HepG2 (cell line): ENCODE data around the gene RHBDL1. TPM values are rescaled to one million over a fixed set of nuclear protein-coding genes. Genes with fewer than 3 reads are reported as not detected.

Experiments
- ATF5 ChIP-seq: sonication (generic); formaldehyde crosslinking; IDR thresholded peaks from 2 replicates; pipeline ENCODE4 v1.4.0; 2020; ENCODE audit warnings: mild to moderate bottlenecking, low read depth, missing genetic modification reagents
- CBX5 ChIP-seq: sonication (generic); formaldehyde crosslinking; IDR thresholded peaks from 2 replicates; pipeline ENCODE4 v1.4.0; 2020; ENCODE audit warnings: missing genetic modification reagents, borderline replicate concordance
- ELK4 ChIP-seq: sonication (generic); formaldehyde crosslinking; IDR thresholded peaks from 2 replicates; pipeline ENCODE4 v1.9.0; 2021; ENCODE audit warnings: missing genetic modification reagents, borderline replicate concordance
- FLYWCH1 ChIP-seq: sonication (generic); formaldehyde crosslinking; IDR thresholded peaks from 2 replicates; pipeline ENCODE4 v1.8.1; 2023; ENCODE audit warnings: mild to moderate bottlenecking, missing genetic modification reagents
- HNRNPL ChIP-seq: fragments of 200-400 bp; formaldehyde crosslinking; IDR thresholded peaks from 2 replicates; pipeline ENCODE4 v1.6.1; 2017; ENCODE audit warnings: mild to moderate bottlenecking, low read depth, low read length
- MEIS2 ChIP-seq: sonication (generic); formaldehyde crosslinking; IDR thresholded peaks from 2 replicates; pipeline ENCODE4 v1.9.0; 2021; ENCODE audit warnings: mild to moderate bottlenecking, missing genetic modification reagents
- SIX4 ChIP-seq: sonication (generic); formaldehyde crosslinking; IDR thresholded peaks from 2 replicates; pipeline ENCODE4 v1.4.0; 2020; ENCODE audit warnings: missing genetic modification reagents
- SUZ12 ChIP-seq: fragments of 150-350 bp; IDR thresholded peaks from 2 replicates; pipeline ENCODE4 v1.6.1; 2014; ENCODE audit warnings: low read depth, low read length
- XBP1 ChIP-seq: sonication (generic); formaldehyde crosslinking; IDR thresholded peaks from 2 replicates; pipeline ENCODE4 v1.5.0; 2020; ENCODE audit warnings: missing genetic modification reagents
- ZBTB38 ChIP-seq: sonication (generic); formaldehyde crosslinking; IDR thresholded peaks from 2 replicates; pipeline ENCODE4 v1.5.1; 2020; ENCODE audit warnings: mild to moderate bottlenecking, missing genetic modification reagents
- ZNF263 ChIP-seq: sonication (generic); formaldehyde crosslinking; IDR thresholded peaks from 2 replicates; pipeline ENCODE4 v1.4.0; 2020; ENCODE audit warnings: missing genetic modification reagents
- ZNF430 ChIP-seq: sonication (generic); formaldehyde crosslinking; IDR thresholded peaks from 2 replicates; pipeline ENCODE4 v1.9.0; 2021; ENCODE audit warnings: mild to moderate bottlenecking, missing genetic modification reagents
- ZNF543 ChIP-seq: sonication (generic); formaldehyde crosslinking; IDR thresholded peaks from 2 replicates; pipeline ENCODE4 v1.4.0; 2020; ENCODE audit warnings: mild to moderate bottlenecking, missing genetic modification reagents
- ZNF577 ChIP-seq: sonication (generic); formaldehyde crosslinking; IDR thresholded peaks from 2 replicates; pipeline ENCODE4 v1.4.0; 2020; ENCODE audit warnings: mild to moderate bottlenecking, low read depth, missing genetic modification reagents, borderline replicate concordance
- polyA plus RNA-seq, 8 experiments: library from polyadenylated mRNA; depleted of rRNA in 3 of 8; stranded (reverse) in 7 of 8; unstranded in 1 of 8; fragments of >200 nt; fragmentation: Illumina TruSeq in 4 of 8; extraction: Trizol in 4 of 8; gene quantifications; 2 replicates each; pipeline versions ENCODE4 v1.2.1 to v1.2.3, GENCODE V29; 2011 to 2016; ENCODE audit warnings: low read depth in 4 of 8, missing spikeins in 1 of 8, mixed read lengths in 1 of 8; ENCODE audit not compliant: insufficient read depth in 1 of 8
- total RNA-seq, 5 experiments: library from RNA; depleted of rRNA; stranded (reverse); fragments of >200 nt; fragmentation: Illumina TruSeq; extraction: Trizol; gene quantifications; 2 replicates each; pipeline ENCODE4 v1.2.3, GENCODE V29; 2016; ENCODE audit warnings: low read depth in 1 of 5
- TF ChIP-seq, protein P1 (sequence below): sonication (generic); formaldehyde crosslinking; IDR thresholded peaks from 2 replicates; pipeline ENCODE4 v1.9.0; 2021; ENCODE audit warnings: missing genetic modification reagents, borderline replicate concordance
- TF ChIP-seq, protein P2 (sequence below): sonication (generic); formaldehyde crosslinking; IDR thresholded peaks from 2 replicates; pipeline ENCODE4 v1.4.0; 2020; ENCODE audit warnings: missing genetic modification reagents
- TF ChIP-seq, protein P3 (sequence below): sonication (generic); formaldehyde crosslinking; IDR thresholded peaks from 2 replicates; pipeline ENCODE4 v1.5.1; 2020; ENCODE audit warnings: missing genetic modification reagents, mild to moderate bottlenecking, borderline replicate concordance
- TF ChIP-seq, protein P4 (sequence below): IDR thresholded peaks from 2 replicates; pipeline ENCODE4 v1.6.1; 2018; ENCODE audit warnings: missing genetic modification reagents

Gene RHBDL1
- total and polyA plus RNA-seq, 2 of the 13 experiments (the other 11 are each of a cell fraction or from before 2014, with no cell fraction given): 1.8 to 3.8 TPM

DNA sequence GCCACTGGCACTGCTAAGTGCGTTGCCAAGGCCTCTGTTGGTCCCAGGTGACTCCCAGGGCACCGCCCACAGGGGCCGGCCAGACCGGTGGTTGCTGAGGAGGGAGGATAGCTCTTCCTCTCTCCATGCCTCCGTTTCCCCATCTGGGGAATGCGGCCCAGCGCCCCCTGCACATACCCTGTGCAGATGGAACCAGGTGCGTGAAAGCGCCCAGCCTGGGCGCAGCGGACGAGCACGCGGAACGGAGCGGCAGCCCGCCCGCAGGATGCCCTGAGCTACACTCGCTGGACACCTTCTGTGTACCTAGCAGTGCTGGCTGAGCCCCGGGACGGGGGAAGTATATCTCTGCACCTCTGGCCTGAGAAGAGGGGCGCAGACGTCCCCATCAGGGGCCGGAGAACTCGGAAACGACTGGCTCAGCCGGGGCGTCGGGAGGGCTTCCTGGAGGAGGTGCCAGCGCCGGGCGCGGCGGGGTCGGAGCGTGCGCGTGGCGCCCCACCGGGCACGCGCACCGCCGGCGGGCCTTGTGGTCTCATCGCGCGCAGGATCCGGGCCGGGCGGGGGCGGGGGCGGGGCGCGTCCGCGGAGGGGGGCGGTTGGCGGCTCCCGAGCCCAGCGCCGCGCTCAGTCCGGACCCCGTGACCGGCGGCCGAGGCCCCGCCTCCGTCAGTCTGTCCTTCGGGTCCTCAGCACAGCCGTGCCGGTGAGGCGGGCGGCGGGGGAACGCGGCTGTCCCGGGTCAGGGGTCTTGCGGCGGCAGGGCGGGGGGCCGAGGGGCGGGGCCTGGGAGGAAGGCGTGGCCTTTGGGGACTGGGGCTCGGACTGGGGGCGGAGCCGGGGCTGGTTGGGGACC is 51.2 kb downstream of the RHBDL1 start, which contains the start of the genes CCDC78 and HAGHL (continued):
- TF ChIP-seq, protein P1, sequence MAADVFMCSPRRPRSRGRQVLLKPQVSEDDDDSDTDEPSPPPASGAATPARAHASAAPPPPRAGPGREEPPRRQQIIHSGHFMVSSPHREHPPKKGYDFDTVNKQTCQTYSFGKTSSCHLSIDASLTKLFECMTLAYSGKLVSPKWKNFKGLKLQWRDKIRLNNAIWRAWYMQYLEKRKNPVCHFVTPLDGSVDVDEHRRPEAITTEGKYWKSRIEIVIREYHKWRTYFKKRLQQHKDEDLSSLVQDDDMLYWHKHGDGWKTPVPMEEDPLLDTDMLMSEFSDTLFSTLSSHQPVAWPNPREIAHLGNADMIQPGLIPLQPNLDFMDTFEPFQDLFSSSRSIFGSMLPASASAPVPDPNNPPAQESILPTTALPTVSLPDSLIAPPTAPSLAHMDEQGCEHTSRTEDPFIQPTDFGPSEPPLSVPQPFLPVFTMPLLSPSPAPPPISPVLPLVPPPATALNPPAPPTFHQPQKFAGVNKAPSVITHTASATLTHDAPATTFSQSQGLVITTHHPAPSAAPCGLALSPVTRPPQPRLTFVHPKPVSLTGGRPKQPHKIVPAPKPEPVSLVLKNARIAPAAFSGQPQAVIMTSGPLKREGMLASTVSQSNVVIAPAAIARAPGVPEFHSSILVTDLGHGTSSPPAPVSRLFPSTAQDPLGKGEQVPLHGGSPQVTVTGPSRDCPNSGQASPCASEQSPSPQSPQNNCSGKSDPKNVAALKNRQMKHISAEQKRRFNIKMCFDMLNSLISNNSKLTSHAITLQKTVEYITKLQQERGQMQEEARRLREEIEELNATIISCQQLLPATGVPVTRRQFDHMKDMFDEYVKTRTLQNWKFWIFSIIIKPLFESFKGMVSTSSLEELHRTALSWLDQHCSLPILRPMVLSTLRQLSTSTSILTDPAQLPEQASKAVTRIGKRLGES (CRISPR knock-in tag): no peak
- TF ChIP-seq, protein P2, sequence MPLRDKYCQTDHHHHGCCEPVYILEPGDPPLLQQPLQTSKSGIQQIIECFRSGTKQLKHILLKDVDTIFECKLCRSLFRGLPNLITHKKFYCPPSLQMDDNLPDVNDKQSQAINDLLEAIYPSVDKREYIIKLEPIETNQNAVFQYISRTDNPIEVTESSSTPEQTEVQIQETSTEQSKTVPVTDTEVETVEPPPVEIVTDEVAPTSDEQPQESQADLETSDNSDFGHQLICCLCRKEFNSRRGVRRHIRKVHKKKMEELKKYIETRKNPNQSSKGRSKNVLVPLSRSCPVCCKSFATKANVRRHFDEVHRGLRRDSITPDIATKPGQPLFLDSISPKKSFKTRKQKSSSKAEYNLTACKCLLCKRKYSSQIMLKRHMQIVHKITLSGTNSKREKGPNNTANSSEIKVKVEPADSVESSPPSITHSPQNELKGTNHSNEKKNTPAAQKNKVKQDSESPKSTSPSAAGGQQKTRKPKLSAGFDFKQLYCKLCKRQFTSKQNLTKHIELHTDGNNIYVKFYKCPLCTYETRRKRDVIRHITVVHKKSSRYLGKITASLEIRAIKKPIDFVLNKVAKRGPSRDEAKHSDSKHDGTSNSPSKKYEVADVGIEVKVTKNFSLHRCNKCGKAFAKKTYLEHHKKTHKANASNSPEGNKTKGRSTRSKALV: peak; percentile 33; the same call in 1 of the 2 replicates
- TF ChIP-seq ATF5 (CRISPR knock-in tag): no peak
- TF ChIP-seq, protein P3, sequence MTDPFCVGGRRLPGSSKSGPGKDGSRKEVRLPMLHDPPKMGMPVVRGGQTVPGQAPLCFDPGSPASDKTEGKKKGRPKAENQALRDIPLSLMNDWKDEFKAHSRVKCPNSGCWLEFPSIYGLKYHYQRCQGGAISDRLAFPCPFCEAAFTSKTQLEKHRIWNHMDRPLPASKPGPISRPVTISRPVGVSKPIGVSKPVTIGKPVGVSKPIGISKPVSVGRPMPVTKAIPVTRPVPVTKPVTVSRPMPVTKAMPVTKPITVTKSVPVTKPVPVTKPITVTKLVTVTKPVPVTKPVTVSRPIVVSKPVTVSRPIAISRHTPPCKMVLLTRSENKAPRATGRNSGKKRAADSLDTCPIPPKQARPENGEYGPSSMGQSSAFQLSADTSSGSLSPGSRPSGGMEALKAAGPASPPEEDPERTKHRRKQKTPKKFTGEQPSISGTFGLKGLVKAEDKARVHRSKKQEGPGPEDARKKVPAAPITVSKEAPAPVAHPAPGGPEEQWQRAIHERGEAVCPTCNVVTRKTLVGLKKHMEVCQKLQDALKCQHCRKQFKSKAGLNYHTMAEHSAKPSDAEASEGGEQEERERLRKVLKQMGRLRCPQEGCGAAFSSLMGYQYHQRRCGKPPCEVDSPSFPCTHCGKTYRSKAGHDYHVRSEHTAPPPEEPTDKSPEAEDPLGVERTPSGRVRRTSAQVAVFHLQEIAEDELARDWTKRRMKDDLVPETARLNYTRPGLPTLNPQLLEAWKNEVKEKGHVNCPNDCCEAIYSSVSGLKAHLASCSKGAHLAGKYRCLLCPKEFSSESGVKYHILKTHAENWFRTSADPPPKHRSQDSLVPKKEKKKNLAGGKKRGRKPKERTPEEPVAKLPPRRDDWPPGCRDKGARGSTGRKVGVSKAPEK: no peak
- no peak for TF ChIP-seq ZNF543 (CRISPR knock-in tag)
- no peak for TF ChIP-seq SIX4
- TF ChIP-seq ZNF263: no peak
- TF ChIP-seq ZNF430 (CRISPR knock-in tag): no peak
- no peak for TF ChIP-seq HNRNPL
- TF ChIP-seq CBX5: no peak
- no peak for TF ChIP-seq SUZ12
- TF ChIP-seq, protein P4, sequence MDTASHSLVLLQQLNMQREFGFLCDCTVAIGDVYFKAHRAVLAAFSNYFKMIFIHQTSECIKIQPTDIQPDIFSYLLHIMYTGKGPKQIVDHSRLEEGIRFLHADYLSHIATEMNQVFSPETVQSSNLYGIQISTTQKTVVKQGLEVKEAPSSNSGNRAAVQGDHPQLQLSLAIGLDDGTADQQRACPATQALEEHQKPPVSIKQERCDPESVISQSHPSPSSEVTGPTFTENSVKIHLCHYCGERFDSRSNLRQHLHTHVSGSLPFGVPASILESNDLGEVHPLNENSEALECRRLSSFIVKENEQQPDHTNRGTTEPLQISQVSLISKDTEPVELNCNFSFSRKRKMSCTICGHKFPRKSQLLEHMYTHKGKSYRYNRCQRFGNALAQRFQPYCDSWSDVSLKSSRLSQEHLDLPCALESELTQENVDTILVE: 0 out of 2 replicates have a peak, but pooled peaks have one; percentile 36
- no peak for TF ChIP-seq FLYWCH1 (CRISPR knock-in tag)
- 0 out of 2 replicates have a peak, but pooled peaks have one; percentile 21 for TF ChIP-seq ZBTB38
- no peak for TF ChIP-seq MEIS2 (CRISPR knock-in tag)
- TF ChIP-seq ELK4: no peak
- TF ChIP-seq XBP1 (CRISPR knock-in tag): no peak
- no peak for TF ChIP-seq ZNF577 (CRISPR knock-in tag)
